HG02943 (cell line): Measurements from ENCODE around the gene ADAMTSL5.
"Not testable (repeated sequence)": the region's sequence is repeated elsewhere in the genome, so short reads cannot be mapped to it uniquely, and the experiment has no call there.

Source experiments
- ATAC-seq: cut with Tn5 transposase; IDR thresholded peaks from one replicate; pipeline ENCODE4 v1.9.1; 2021; ENCODE audit warnings: mild to moderate bottlenecking, low read depth, moderate library complexity; ENCODE audit not compliant: unreplicated experiment

ADAMTSL5 gene

GRCh38 chr19:1513499-1514294 lies 878 bp upstream of the ADAMTSL5 start:
- no peak for ATAC-seq

- no peak for ATAC-seq
Observed at GRCh38 chr19:1511318-1512317, 1.2 kb downstream of the ADAMTSL5 start.

- no peak for ATAC-seq
Observed at GRCh38 chr19:1510807-1511206, 2.0 kb downstream of the ADAMTSL5 start.

GRCh38 chr19:1510442-1510806 lies 2.4 kb downstream of the ADAMTSL5 start:
- no peak for ATAC-seq

- no peak for ATAC-seq
Observed at GRCh38 chr19:1509602-1510441, 3.0 kb downstream of the ADAMTSL5 start.

GRCh38 chr19:1508507-1508856 lies 4.3 kb downstream of the ADAMTSL5 start:
- ATAC-seq, result no peak

- no peak for ATAC-seq
Observed at GRCh38 chr19:1507763-1508506, 4.9 kb downstream of the ADAMTSL5 start.

GRCh38 chr19:1507192-1507660 lies 5.6 kb downstream of the ADAMTSL5 start:
- no peak for ATAC-seq

- no peak for ATAC-seq
Observed at GRCh38 chr19:1505991-1506881, 6.6 kb downstream of the ADAMTSL5 start.

- ATAC-seq, result no peak
Observed at GRCh38 chr19:1505012-1505411, 7.8 kb downstream of the ADAMTSL5 start.

GRCh38 chr19:1503925-1504773 lies 8.7 kb downstream of the ADAMTSL5 start:
- ATAC-seq, result no peak

GRCh38 chr19:1503089-1503924 lies 9.5 kb downstream of the ADAMTSL5 start:
- no peak for ATAC-seq

- ATAC-seq, result no peak
Observed at GRCh38 chr19:1502433-1503088, 10.3 kb downstream of the ADAMTSL5 start.

GRCh38 chr19:1501200-1501595 lies 11.6 kb downstream of the ADAMTSL5 start:
- ATAC-seq, result no peak

GRCh38 chr19:1499231-1499630 lies 13.6 kb downstream of the ADAMTSL5 start:
- not testable (repeated sequence) for ATAC-seq

GRCh38 chr19:1497578-1498235 lies 15.1 kb downstream of the ADAMTSL5 start:
- no peak for ATAC-seq
